Suprapubic skin (tissue), 3 donors: Measurements from ENCODE around the gene IL1RL2.

ENCODE experiments used
- CTCF ChIP-seq, 2 donors: fragments of 200-600 bp in 1 of 2; fragments of 450-650 bp in 1 of 2; sonication (generic) in 1 of 2; IDR thresholded peaks; one replicate each; pipeline ENCODE4 v1.5.1; 2016 to 2019; ENCODE audit warnings: antibody characterized with exemption in 2 of 2, mild to moderate bottlenecking in 1 of 2, moderate library complexity in 1 of 2
- EP300 ChIP-seq: sonication (generic); formaldehyde crosslinking; IDR thresholded peaks from one replicate; pipeline ENCODE4 v1.6.1; 2017; ENCODE audit warnings: antibody characterized with exemption
- POLR2A ChIP-seq, 2 donors: fragments of 450-650 bp; IDR thresholded peaks; one replicate each; pipeline ENCODE4 v1.6.1; 2017; ENCODE audit warnings: antibody characterized with exemption in 2 of 2, mild to moderate bottlenecking in 2 of 2, moderate library complexity in 2 of 2

- TF ChIP-seq CTCF (IDR thresholded peaks at IDR 0.05) (no peak), EP300 (no peak), POLR2A (IDR thresholded peaks at IDR 0.05) (no peak)
These were observed 13.7 kb downstream of the IL1RL2 start for GRCh38 chr2:102200539-102200938.
